GM13977 (cell line): Measurements from ENCODE around the gene COL27A1.
"Not testable (repeated sequence)": the region's sequence is repeated elsewhere in the genome, so short reads cannot be mapped to it uniquely, and the experiment has no call there.

Experiments used
- DNase-seq: peaks from one replicate; pipeline ENCODE4 v3.0.0; 2012; ENCODE audit warnings: low spot score
- in situ Hi-C: fragments of 300-500 bp; cut with MboI; formaldehyde crosslinking; loops from one replicate; pipeline ENCODE4 v1.12.0; 2022; ENCODE audit warnings: low sequenced_read_pairs, low pct_unique_long_range_greater_than_20kb, mixed read lengths, inconsistent platforms; ENCODE audit not compliant: unreplicated experiment
- TF ChIP-seq, protein P1 (sequence below): IDR thresholded peaks from 2 replicates; pipeline ENCODE4 v1.5.1; 2012; ENCODE audit warnings: mild to moderate bottlenecking, control low read depth; ENCODE audit not compliant: insufficient read depth; ENCODE audit errors: extremely low read depth, missing control alignments

The COL27A1 gene

DNA sequence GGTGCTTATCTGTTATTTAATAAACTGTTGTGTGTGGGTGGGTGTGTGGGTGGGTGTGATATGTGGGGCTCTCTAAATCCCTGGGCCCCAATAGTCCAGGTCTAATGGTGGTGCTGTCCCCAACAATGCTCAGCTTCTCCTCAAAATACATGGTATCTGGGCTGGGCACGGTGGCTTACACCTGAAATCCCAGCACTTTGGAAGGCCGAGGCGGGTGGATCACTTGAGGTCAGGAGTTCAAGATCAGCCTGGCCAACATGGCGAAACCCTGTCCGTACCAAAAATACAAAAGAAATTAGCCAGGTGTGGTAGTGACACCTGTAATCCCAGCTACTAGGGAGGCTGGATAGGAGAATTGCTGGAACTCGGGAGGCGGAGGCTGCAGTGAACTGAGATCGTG, 163.1 kb downstream of the COL27A1 start:
- in situ Hi-C loops: no loop called here
- DNase-seq: no peak
- TF ChIP-seq, protein P1, sequence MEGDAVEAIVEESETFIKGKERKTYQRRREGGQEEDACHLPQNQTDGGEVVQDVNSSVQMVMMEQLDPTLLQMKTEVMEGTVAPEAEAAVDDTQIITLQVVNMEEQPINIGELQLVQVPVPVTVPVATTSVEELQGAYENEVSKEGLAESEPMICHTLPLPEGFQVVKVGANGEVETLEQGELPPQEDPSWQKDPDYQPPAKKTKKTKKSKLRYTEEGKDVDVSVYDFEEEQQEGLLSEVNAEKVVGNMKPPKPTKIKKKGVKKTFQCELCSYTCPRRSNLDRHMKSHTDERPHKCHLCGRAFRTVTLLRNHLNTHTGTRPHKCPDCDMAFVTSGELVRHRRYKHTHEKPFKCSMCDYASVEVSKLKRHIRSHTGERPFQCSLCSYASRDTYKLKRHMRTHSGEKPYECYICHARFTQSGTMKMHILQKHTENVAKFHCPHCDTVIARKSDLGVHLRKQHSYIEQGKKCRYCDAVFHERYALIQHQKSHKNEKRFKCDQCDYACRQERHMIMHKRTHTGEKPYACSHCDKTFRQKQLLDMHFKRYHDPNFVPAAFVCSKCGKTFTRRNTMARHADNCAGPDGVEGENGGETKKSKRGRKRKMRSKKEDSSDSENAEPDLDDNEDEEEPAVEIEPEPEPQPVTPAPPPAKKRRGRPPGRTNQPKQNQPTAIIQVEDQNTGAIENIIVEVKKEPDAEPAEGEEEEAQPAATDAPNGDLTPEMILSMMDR: no peak

DNA sequence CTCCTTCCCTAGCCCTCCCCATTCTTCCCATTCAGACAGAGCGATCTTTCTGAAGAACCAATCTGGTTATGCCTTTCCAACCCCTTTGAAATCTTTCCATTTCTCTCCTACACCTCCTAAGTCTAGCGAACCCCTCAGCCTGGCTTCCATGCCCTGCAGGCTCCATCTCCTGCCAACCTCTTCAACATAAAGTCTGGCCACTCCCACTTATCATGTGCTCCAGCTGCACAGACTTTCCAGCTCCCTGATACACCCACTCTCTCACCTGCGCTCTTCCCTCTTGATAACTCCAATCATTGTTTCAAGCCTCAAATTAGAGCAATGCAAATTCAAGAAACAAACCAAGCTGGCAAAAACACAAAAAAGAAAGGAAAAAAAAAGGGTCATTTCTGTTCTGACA, 163.8 kb downstream of the COL27A1 start:
- DNase-seq: no peak
- in situ Hi-C loops: no loop called here
- TF ChIP-seq, protein P1: no peak

DNA sequence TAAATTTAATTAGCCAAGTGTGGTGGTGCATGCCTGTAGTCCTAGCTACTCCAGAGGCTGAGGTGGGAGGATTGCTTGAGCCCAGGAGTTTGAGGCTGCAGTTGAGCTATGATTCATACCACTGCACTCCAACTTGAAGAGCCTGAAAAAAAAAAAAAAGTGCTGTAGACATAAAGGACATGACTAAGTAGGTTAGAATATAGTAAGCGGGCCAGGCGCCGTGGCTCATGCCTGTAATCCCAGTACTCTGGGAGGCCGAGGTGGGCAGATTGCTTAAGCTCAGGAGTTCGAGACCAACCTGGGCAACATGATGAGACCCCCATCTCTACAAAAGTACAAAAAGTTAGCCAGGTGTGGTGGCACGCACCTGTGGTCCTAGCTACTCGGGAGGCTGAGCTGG, 165.4 kb downstream of the COL27A1 start:
- not testable (repeated sequence) for DNase-seq

DNA sequence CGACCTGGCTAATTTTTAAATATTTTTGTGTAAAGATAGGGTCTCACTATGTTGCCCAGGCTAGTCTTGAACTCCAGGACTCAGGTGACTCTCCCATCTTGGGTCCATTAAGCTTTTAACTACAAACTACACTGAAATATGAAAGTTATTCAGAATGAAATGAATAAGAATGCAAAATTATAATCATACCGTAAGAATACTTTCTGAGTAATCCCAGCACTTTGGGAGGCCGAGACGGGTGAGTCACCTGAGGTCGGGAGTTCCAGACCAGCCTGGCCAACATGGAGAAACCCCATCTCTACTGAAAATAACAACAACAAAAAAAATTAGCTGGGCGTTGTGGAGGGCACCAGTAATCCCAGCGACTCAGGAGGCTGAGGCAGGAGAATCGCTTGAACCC, 166.4 kb downstream of the COL27A1 start:
- in situ Hi-C loops: no loop called here
- DNase-seq: no peak
- TF ChIP-seq, protein P1: no peak

More for the DNA sequence above, 165.4 kb downstream of the COL27A1 start:
- in situ Hi-C loops: not testable (repeated sequence)

DNA sequence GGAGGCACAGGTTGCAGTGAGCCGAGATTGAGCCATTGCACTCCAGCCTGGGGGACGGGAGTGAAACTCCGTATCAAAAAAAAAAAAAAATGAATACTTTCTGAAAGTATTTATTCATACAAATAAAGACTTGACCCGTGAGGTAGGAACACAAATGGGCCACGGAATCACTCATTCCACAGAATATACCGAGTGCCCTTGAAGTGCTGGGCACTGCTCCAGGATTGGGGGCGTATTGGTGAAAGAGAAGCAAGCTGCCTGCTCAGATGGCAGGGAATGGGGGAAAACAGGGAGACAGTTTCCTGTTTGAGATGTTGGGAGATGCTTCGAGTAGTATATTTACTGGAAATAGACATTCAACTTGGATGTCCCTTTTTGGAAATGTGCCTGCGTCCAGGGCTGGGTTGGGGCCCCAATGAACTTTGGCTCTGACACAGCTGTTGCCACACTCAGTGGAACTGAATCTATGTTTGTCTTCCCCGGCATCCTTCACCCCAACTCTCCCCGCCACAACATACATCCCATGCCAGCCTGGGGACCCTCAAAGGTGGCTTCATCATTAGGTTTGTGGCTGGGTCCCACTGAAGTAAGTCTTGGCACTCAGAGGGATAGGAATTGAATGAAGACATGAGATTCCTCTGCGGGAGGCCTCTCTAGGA, 167.0 kb downstream of the COL27A1 start:
- DNase-seq, in situ Hi-C loops: not testable (repeated sequence)

DNA sequence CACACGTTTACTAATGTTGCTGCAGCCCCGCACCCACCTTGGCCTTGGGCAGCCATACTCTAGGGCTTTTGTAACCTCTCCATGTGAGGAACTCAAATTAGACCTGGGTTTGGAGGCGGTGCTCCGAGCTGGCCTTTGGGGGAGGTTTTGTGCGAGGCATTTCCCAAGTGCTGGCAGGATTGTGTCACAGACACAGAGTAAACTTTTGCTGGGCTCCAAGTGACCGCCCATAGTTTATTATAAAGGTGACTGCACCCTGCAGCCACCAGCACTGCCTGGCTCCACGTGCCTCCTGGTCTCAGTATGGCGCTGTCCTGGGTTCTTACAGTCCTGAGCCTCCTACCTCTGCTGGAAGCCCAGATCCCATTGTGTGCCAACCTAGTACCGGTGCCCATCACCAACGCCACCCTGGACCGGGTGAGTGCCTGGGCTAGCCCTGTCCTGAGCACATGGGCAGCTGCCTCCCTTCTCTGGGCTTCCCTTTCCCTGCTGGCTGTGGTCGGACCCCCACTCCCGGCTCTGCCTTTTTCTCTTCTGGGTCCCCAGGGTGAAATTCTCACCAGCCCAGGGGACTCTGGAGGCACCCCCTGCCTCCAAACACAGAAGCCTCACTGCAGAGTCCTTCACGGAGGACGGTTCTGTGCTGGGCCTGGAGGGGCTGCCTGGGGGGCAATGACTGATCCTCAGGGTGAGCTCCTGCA, 167.6 kb downstream of the COL27A1 start, which contains the start of gene ORM1:
Gene ORM1, plus strand, starts transcription at position 268 of the 701 bp plus-strand sequence. Its CDS starts 36 bp downstream, at position 304.
- in situ Hi-C loops, DNase-seq: not testable (repeated sequence)

DNA sequence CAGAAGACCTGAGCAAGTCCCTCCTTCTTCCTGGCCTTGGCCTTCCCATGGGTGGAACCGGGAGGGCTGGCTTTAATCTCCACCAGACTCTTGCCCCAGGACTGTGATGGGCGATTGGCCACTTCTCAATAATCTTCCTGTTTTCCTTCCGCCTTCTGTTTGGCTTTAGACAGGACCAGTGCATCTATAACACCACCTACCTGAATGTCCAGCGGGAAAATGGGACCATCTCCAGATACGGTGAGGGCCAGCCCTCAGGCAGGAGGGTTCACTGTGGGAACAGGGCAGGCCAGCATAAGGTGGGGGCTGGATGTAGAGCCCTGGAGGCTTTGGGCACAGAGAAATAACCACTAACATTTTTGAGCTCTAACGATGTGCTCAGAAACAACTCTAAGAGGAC, 168.5 kb downstream of the COL27A1 start:
- DNase-seq, in situ Hi-C loops: not testable (repeated sequence)

DNA sequence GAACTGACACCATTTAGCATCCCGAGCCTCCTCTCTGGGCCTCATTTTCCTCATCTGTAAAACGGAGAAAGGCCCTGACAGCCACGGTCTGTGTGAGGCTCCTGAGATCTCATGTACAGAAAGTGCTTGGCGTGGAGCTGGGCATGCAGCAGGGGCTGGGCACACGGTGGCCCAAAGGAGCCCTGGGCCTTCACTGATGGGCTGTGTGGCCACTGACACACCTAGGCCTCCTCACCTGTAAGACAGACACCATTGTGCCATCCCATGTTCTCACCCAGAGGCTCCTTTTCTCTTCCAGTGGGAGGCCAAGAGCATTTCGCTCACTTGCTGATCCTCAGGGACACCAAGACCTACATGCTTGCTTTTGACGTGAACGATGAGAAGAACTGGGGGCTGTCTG, 169.2 kb downstream of the COL27A1 start:
- TF ChIP-seq, protein P1: no peak
- DNase-seq: no peak
- in situ Hi-C loops: no loop called here

DNA sequence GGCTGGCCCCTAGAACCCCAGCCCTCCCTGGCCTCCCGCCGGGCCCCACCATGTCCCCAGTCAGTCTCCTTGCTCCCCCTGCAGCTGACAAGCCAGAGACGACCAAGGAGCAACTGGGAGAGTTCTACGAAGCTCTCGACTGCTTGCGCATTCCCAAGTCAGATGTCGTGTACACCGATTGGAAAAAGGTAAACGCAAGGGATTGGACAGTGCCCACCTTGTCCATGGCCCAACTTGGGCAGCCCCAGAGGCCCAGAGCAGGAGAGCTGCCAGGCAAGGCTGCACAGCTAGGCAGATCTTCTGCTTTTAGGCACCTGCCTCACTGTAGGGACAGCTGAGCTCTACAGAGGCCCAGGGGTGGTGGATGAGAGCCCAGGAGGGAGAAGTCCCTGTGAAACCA, 169.6 kb downstream of the COL27A1 start:
- DNase-seq, in situ Hi-C loops: not testable (repeated sequence)

DNA sequence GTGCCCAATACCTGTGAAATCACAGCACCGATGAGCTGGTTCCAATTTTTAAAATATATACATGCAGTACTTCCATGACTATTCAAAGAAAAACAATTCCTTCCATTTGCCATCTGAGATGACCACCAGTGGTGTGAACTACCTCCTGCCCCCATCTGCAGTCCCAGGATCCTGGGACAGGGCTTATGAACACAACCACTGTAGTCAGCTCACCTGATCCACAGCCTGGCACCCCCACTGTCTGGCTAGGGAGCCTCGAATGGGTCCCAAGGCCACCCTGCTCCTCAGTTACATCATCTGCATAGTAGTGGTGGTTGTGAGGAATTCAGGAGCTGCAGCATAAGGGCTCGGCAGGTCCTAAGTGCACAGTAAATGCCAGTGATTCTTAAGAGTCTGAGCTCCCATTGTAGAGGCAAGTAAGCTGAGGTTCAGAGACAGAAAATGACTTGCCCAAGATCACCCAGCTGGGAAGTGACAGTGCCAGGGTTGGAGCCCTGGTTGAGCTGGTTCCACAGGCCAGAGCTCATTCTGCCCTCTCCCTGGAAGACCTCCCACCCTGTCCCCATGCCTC, 170.4 kb downstream of the COL27A1 start:
- in situ Hi-C loops, DNase-seq: not testable (repeated sequence)
